HepG2 (cell line): ENCODE results near the gene CCSER2. TPM values are rescaled to one million over a fixed set of nuclear protein-coding genes. Genes with fewer than 3 reads are reported as not detected.

Experiments
- ADNP ChIP-seq: sonication (generic); formaldehyde crosslinking; IDR thresholded peaks from 2 replicates; pipeline ENCODE4 v1.4.0; 2020; ENCODE audit warnings: missing genetic modification reagents
- ARID2 ChIP-seq: sonication (generic); formaldehyde crosslinking; IDR thresholded peaks from 2 replicates; pipeline ENCODE4 v1.8.1; 2022; ENCODE audit warnings: mild to moderate bottlenecking, missing genetic modification reagents, borderline replicate concordance
- EZH2 ChIP-seq: conservative IDR thresholded peaks from 2 replicates; pipeline ENCODE4 v1.6.1; 2012; ENCODE audit warnings: mild to moderate bottlenecking, low read depth, low read length, moderate library complexity
- KLF9 ChIP-seq: IDR thresholded peaks from 2 replicates; pipeline ENCODE4 v1.6.1; 2016; ENCODE audit warnings: low read depth
- PAXIP1 ChIP-seq: sonication (generic); formaldehyde crosslinking; conservative IDR thresholded peaks from 2 replicates; pipeline ENCODE4 v1.4.0; 2020; ENCODE audit warnings: mild to moderate bottlenecking, missing genetic modification reagents, moderate library complexity
- PCBP2 ChIP-seq: fragments of 200-400 bp; formaldehyde crosslinking; optimal IDR thresholded peaks from 2 replicates; pipeline ENCODE3; 2018; ENCODE audit warnings: low read length, low read depth; ENCODE audit not compliant: poor library complexity, severe bottlenecking
- POLR2AphosphoS5 ChIP-seq: IDR thresholded peaks from 2 replicates; pipeline ENCODE4 v1.6.1; 2012; ENCODE audit warnings: low read depth, low read length
- TAF1 ChIP-seq: sonication (generic); formaldehyde crosslinking; IDR thresholded peaks from 2 replicates; pipeline ENCODE4 v1.4.0; 2020; ENCODE audit warnings: missing genetic modification reagents
- ZMYM4 ChIP-seq: sonication (generic); formaldehyde crosslinking; IDR thresholded peaks from 2 replicates; pipeline ENCODE4 v1.8.1; 2023; ENCODE audit warnings: mild to moderate bottlenecking, missing genetic modification reagents
- ZNF329 ChIP-seq: sonication (generic); formaldehyde crosslinking; IDR thresholded peaks from 2 replicates; pipeline ENCODE4 v1.9.0; 2021; ENCODE audit warnings: low read depth, mild to moderate bottlenecking, missing genetic modification reagents
- ZNF569 ChIP-seq: sonication (generic); formaldehyde crosslinking; IDR thresholded peaks from 2 replicates; pipeline ENCODE4 v1.5.0; 2020; ENCODE audit warnings: mild to moderate bottlenecking, missing genetic modification reagents, moderate library complexity, borderline replicate concordance
- ZNF609 ChIP-seq: sonication (generic); formaldehyde crosslinking; IDR thresholded peaks from 2 replicates; pipeline ENCODE4 v1.4.0; 2020; ENCODE audit warnings: mild to moderate bottlenecking, missing genetic modification reagents, borderline replicate concordance
- ZNF781 ChIP-seq: sonication (generic); formaldehyde crosslinking; IDR thresholded peaks from 2 replicates; pipeline ENCODE4 v1.5.1; 2020; ENCODE audit warnings: borderline replicate concordance, mild to moderate bottlenecking, missing genetic modification reagents; ENCODE audit errors: not compliant biosample characterization
- ZSCAN30 ChIP-seq: sonication (generic); formaldehyde crosslinking; IDR thresholded peaks from 2 replicates; pipeline ENCODE4 v1.5.0; 2020; ENCODE audit warnings: mild to moderate bottlenecking, missing genetic modification reagents
- polyA plus RNA-seq, 8 experiments: library from polyadenylated mRNA; depleted of rRNA in 3 of 8; stranded (reverse) in 7 of 8; unstranded in 1 of 8; fragments of >200 nt; fragmentation: Illumina TruSeq in 4 of 8; extraction: Trizol in 4 of 8; gene quantifications; 2 replicates each; pipeline versions ENCODE4 v1.2.1 to v1.2.3, GENCODE V29; 2011 to 2016; ENCODE audit warnings: low read depth in 4 of 8, missing spikeins in 1 of 8, mixed read lengths in 1 of 8; ENCODE audit not compliant: insufficient read depth in 1 of 8
- total RNA-seq, 5 experiments: library from RNA; depleted of rRNA; stranded (reverse); fragments of >200 nt; fragmentation: Illumina TruSeq; extraction: Trizol; gene quantifications; 2 replicates each; pipeline ENCODE4 v1.2.3, GENCODE V29; 2016; ENCODE audit warnings: low read depth in 1 of 5
- TF ChIP-seq, protein P1 (sequence below): sonication (generic); formaldehyde crosslinking; IDR thresholded peaks from 2 replicates; pipeline ENCODE4 v1.4.0; 2020; ENCODE audit warnings: missing genetic modification reagents
- TF ChIP-seq, protein P2 (sequence below): IDR thresholded peaks from 2 replicates; pipeline ENCODE4 v1.6.1; 2016; ENCODE audit warnings: low read depth

Gene CCSER2
- total and polyA plus RNA-seq, 2 of the 13 experiments (the other 11 are each of a cell fraction or from before 2014, with no cell fraction given) = 13.3 to 17.2 TPM

- TF ChIP-seq, protein P1, sequence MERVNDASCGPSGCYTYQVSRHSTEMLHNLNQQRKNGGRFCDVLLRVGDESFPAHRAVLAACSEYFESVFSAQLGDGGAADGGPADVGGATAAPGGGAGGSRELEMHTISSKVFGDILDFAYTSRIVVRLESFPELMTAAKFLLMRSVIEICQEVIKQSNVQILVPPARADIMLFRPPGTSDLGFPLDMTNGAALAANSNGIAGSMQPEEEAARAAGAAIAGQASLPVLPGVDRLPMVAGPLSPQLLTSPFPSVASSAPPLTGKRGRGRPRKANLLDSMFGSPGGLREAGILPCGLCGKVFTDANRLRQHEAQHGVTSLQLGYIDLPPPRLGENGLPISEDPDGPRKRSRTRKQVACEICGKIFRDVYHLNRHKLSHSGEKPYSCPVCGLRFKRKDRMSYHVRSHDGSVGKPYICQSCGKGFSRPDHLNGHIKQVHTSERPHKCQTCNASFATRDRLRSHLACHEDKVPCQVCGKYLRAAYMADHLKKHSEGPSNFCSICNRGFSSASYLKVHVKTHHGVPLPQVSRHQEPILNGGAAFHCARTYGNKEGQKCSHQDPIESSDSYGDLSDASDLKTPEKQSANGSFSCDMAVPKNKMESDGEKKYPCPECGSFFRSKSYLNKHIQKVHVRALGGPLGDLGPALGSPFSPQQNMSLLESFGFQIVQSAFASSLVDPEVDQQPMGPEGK (CRISPR knock-in tag) = no peak
- no peak for TF ChIP-seq TAF1 (CRISPR knock-in tag)
- no peak for TF ChIP-seq KLF9 (CRISPR knock-in tag)
- TF ChIP-seq EZH2 = no peak
- no peak for TF ChIP-seq ADNP
- no peak for TF ChIP-seq PCBP2
- TF ChIP-seq PAXIP1 (CRISPR knock-in tag) = no peak
- no peak for TF ChIP-seq ARID2 (CRISPR knock-in tag)
- TF ChIP-seq ZNF609 (CRISPR knock-in tag) = no peak
- TF ChIP-seq, protein P2, sequence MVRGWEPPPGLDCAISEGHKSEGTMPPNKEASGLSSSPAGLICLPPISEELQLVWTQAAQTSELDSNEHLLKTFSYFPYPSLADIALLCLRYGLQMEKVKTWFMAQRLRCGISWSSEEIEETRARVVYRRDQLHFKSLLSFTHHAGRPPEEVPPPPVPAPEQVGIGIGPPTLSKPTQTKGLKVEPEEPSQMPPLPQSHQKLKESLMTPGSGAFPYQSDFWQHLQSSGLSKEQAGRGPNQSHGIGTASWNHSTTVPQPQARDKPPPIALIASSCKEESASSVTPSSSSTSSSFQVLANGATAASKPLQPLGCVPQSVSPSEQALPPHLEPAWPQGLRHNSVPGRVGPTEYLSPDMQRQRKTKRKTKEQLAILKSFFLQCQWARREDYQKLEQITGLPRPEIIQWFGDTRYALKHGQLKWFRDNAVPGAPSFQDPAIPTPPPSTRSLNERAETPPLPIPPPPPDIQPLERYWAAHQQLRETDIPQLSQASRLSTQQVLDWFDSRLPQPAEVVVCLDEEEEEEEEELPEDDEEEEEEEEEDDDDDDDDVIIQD (CRISPR knock-in tag) = 0 out of 2 replicates have a peak, but pooled peaks have one; percentile 18
- TF ChIP-seq ZNF329 (CRISPR knock-in tag) = no peak
- no peak for TF ChIP-seq ZNF569 (CRISPR knock-in tag)
- no peak for TF ChIP-seq ZSCAN30
- no peak for TF ChIP-seq POLR2AphosphoS5
- peak; percentile 57; the same call in 1 of the 2 replicates for TF ChIP-seq ZMYM4 (CRISPR knock-in tag)
- no peak for TF ChIP-seq ZNF781
These were observed 101.6 kb downstream of the CCSER2 start (continued) for GRCh38 chr10:84429926-84430520.
